ENCODE data around the gene SLC16A12. TPM values are rescaled to one million over a fixed set of nuclear protein-coding genes. Genes with fewer than 3 reads are reported as not detected.

Gene SLC16A12
- total RNA-seq, 1 donor from 2014 or later: 0.21 TPM

- DNase-seq (ENCODE audit: low spot score): no peak
- Mint-ChIP-seq H3K27me3 (ENCODE audit: unreplicated experiment) (no peaks in the 10 kb centered on the region), H3K36me3 (ENCODE audit: low read depth, unreplicated experiment) (no peaks in the 10 kb centered on the region), H3K4me1 (ENCODE audit: unreplicated experiment) (no peaks in the 10 kb centered on the region), H3K9me3 (ENCODE audit: unreplicated experiment) (no peaks in the 10 kb centered on the region), H3K4me3 (ENCODE audit: unreplicated experiment) (no peak overlapping the region), H3K27ac (ENCODE audit: unreplicated experiment) (no peak overlapping the region)
- TF ChIP-seq CTCF (IDR thresholded peaks at IDR 0.05; ENCODE audit: unreplicated experiment): no peak
Observed at GRCh38 chr10:89476150-89476549, 59.2 kb downstream of the SLC16A12 start.

DNA sequence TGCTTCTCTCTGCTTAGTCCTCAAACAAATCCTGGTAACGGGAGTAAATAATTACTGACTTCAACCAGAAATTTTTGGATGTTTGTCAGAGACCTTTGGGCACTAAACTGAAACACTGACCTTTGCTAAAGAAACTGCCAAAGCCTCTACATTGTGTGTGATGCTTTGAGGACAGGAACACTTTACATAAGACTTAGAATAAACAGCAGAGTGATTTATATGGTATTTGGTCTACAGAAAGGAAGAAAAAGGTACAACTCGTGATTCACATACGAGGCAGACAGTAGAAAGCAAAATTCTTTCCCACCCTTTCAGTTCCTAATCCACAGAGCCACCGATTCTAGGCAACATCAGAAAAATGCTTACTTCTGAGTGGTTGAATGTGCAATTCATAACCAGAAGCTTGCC lies 59.8 kb downstream of the SLC16A12 start:
- Mint-ChIP-seq H3K9me3 (ENCODE audit: unreplicated experiment) (no peaks in the 10 kb centered on the region), H3K4me1 (ENCODE audit: unreplicated experiment) (no peaks in the 10 kb centered on the region), H3K36me3 (ENCODE audit: low read depth, unreplicated experiment) (no peaks in the 10 kb centered on the region), H3K27ac (ENCODE audit: unreplicated experiment) (no peak overlapping the region), H3K4me3 (ENCODE audit: unreplicated experiment) (no peak overlapping the region), H3K27me3 (ENCODE audit: unreplicated experiment) (no peaks in the 10 kb centered on the region)
- no peak for DNase-seq (ENCODE audit: low spot score)
- TF ChIP-seq CTCF (IDR thresholded peaks at IDR 0.05; ENCODE audit: unreplicated experiment): no peak

DNA sequence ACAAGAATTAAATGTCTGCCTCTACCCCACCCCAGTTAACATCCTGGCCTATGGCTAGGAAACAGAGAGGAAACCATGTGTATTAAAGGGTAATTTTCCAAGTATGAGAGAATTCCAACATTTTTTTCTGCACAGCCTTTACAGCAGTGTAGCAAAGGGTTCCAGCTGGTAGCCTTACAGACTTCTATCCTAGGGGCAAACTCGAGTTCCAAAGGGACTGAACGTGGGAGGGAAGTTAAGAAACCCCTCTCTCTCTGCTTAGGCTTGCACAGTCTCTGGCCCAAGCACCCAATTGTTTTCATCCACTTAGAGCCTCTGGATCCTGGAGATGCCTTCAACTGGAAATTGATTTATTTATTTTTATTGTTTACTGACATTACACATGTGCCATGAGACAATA lies 60.3 kb downstream of the SLC16A12 start:
- H3K27ac Mint-ChIP-seq (ENCODE audit: unreplicated experiment): no peak overlapping the region
- H3K4me1 Mint-ChIP-seq (ENCODE audit: unreplicated experiment): no peaks in the 10 kb centered on the region
- H3K4me3 Mint-ChIP-seq (ENCODE audit: unreplicated experiment): no peak overlapping the region

DNA sequence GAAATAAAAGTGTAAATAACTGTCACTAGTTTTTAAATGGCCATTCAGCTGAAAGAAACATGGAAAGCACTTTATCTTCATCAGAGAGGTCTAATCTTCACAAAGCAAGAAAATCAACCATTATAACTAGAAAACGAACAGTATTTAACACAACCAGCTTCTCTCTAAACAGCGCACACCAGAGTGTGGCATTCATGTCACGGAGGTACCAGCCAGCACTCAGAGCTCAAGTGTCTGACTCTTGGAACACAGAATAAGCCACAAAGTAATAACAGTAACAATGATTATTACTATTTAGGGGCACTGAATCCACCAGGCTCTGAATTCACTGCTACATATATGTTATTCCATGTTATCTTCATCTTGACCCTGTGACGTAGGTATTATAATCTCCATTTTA lies 60.9 kb downstream of the SLC16A12 start:
- no peak for DNase-seq (ENCODE audit: low spot score)
- Mint-ChIP-seq H3K4me1 (ENCODE audit: unreplicated experiment) (peaks cover 3% of the 10 kb centered on the region), H3K27ac (ENCODE audit: unreplicated experiment) (no peak overlapping the region), H3K27me3 (ENCODE audit: unreplicated experiment) (no peaks in the 10 kb centered on the region), H3K36me3 (ENCODE audit: low read depth, unreplicated experiment) (no peaks in the 10 kb centered on the region), H3K9me3 (ENCODE audit: unreplicated experiment) (no peaks in the 10 kb centered on the region), H3K4me3 (ENCODE audit: unreplicated experiment) (no peak overlapping the region)
- no peak for TF ChIP-seq CTCF (IDR thresholded peaks at IDR 0.05; ENCODE audit: unreplicated experiment)

More for the DNA sequence above, 60.3 kb downstream of the SLC16A12 start:
- Mint-ChIP-seq H3K9me3 (ENCODE audit: unreplicated experiment) (no peaks in the 10 kb centered on the region), H3K27me3 (ENCODE audit: unreplicated experiment) (no peaks in the 10 kb centered on the region), H3K36me3 (ENCODE audit: low read depth, unreplicated experiment) (no peaks in the 10 kb centered on the region)
- DNase-seq (ENCODE audit: low spot score): no peak
- no peak for TF ChIP-seq CTCF (IDR thresholded peaks at IDR 0.05; ENCODE audit: unreplicated experiment)

- DNase-seq (ENCODE audit: low spot score): no peak
- Mint-ChIP-seq H3K4me3 (ENCODE audit: unreplicated experiment) (no peak overlapping the region), H3K27ac (ENCODE audit: unreplicated experiment) (no peak overlapping the region), H3K9me3 (ENCODE audit: unreplicated experiment) (no peaks in the 10 kb centered on the region), H3K36me3 (ENCODE audit: low read depth, unreplicated experiment) (no peaks in the 10 kb centered on the region), H3K27me3 (ENCODE audit: unreplicated experiment) (no peaks in the 10 kb centered on the region), H3K4me1 (ENCODE audit: unreplicated experiment) (peaks cover 4% of the 10 kb centered on the region)
- TF ChIP-seq CTCF (IDR thresholded peaks at IDR 0.05; ENCODE audit: unreplicated experiment): no peak
Observed at GRCh38 chr10:89471110-89471809, 64.1 kb downstream of the SLC16A12 start.
